Colonic mucosa (tissue), 4 donors: ENCODE results near the gene COL27A1. TPM values are rescaled to one million over a fixed set of nuclear protein-coding genes. Genes with fewer than 3 reads are reported as not detected.

Experiments used
- DNase-seq: peaks from one replicate; pipeline ENCODE4 v3.0.0-alpha.2; 2020
- H3K27ac ChIP-seq: fragments of 200-600 bp; one replicate; pipeline ENCODE4 v1.8.0; 2021
- H3K27me3 ChIP-seq: fragments of 200-600 bp; one replicate; pipeline ENCODE4 v1.8.0; 2021
- H3K36me3 ChIP-seq: fragments of 200-600 bp; one replicate; pipeline ENCODE4 v1.8.0; 2021
- H3K4me1 ChIP-seq: fragments of 200-600 bp; one replicate; pipeline ENCODE4 v1.8.0; 2021; ENCODE audit warnings: mild to moderate bottlenecking
- H3K4me3 ChIP-seq: fragments of 200-600 bp; one replicate; pipeline ENCODE4 v1.8.0; 2021
- H3K9ac ChIP-seq, 2 donors: one replicate each; pipeline ENCODE4 v1.7.0; 2013; ENCODE audit warnings: control low read depth in 2 of 2, low read depth in 2 of 2, low read length in 2 of 2
- H3K9me3 ChIP-seq: fragments of 200-600 bp; one replicate; pipeline ENCODE4 v1.8.0; 2021
- intact Hi-C: fragments of 100-400 bp; cut with DNase I; formaldehyde crosslinking; loops from one replicate; pipeline ENCODE4 v1.14.1; 2022
- total RNA-seq, 2 donors: library from RNA; stranded (reverse); fragmentation: NEBNext Ultra II Directional in 1 of 2; extraction: Animal tissue kit (Norgen Biotek cat#: 25700) in 1 of 2; gene quantifications; one replicate each; pipeline ENCODE4 v1.2.1, GENCODE V29; 2021
- TF ChIP-seq, protein P1 (sequence below): fragments of 200-600 bp; IDR thresholded peaks from one replicate; pipeline ENCODE4 v1.8.0; 2022; ENCODE audit warnings: antibody characterized with exemption, mild to moderate bottlenecking
- donor health status: healthy.
- donor health status: DM: no; HTN: no; CAD: no.
- donor health status: DM: no; HTN: no; CAD: no.

COL27A1 gene
- total RNA-seq, 2 donors from 2014 or later, result 2.9 to 4.2 TPM

- intact Hi-C loops, result no loop called here
- no peaks in the 10 kb centered on the region for H3K27me3 ChIP-seq
- H3K36me3 ChIP-seq, result no peaks in the 10 kb centered on the region
- H3K9ac ChIP-seq, result no peak overlapping the region
- TF ChIP-seq, protein P1, sequence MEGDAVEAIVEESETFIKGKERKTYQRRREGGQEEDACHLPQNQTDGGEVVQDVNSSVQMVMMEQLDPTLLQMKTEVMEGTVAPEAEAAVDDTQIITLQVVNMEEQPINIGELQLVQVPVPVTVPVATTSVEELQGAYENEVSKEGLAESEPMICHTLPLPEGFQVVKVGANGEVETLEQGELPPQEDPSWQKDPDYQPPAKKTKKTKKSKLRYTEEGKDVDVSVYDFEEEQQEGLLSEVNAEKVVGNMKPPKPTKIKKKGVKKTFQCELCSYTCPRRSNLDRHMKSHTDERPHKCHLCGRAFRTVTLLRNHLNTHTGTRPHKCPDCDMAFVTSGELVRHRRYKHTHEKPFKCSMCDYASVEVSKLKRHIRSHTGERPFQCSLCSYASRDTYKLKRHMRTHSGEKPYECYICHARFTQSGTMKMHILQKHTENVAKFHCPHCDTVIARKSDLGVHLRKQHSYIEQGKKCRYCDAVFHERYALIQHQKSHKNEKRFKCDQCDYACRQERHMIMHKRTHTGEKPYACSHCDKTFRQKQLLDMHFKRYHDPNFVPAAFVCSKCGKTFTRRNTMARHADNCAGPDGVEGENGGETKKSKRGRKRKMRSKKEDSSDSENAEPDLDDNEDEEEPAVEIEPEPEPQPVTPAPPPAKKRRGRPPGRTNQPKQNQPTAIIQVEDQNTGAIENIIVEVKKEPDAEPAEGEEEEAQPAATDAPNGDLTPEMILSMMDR, result no peak
- DNase-seq, result no peak
- H3K4me3 ChIP-seq, result no peak overlapping the region
- H3K27ac ChIP-seq, result no peak overlapping the region
- H3K9me3 ChIP-seq, result no peaks in the 10 kb centered on the region
- no peaks in the 10 kb centered on the region for H3K4me1 ChIP-seq
Measured at GRCh38 chr9:114271556-114272510, 116.5 kb downstream of the COL27A1 start.

GRCh38 chr9:114272739-114273431 lies 117.5 kb downstream of the COL27A1 start:
- TF ChIP-seq, protein P1, result no peak
- Histone ChIP-seq H3K9ac (no peak overlapping the region), H3K4me3 (no peak overlapping the region), H3K27ac (no peak overlapping the region), H3K36me3 (no peaks in the 10 kb centered on the region), H3K9me3 (no peaks in the 10 kb centered on the region), H3K4me1 (no peaks in the 10 kb centered on the region), H3K27me3 (no peaks in the 10 kb centered on the region)
- DNase-seq, result no peak
- intact Hi-C loops, result no loop called here

- no peaks in the 10 kb centered on the region for H3K36me3 ChIP-seq
- no peak for DNase-seq
- no peak overlapping the region for H3K27ac ChIP-seq
- H3K27me3 ChIP-seq, result no peaks in the 10 kb centered on the region
- intact Hi-C loops, result no loop called here
- H3K9ac ChIP-seq, result no peak overlapping the region
- H3K4me1 ChIP-seq, result no peaks in the 10 kb centered on the region
- no peak overlapping the region for H3K4me3 ChIP-seq
- H3K9me3 ChIP-seq, result no peaks in the 10 kb centered on the region
- TF ChIP-seq, protein P1, result no peak
Measured at GRCh38 chr9:114273461-114273881, 118.1 kb downstream of the COL27A1 start.

- Histone ChIP-seq H3K9ac (no peak overlapping the region), H3K9me3 (no peaks in the 10 kb centered on the region), H3K4me3 (no peak overlapping the region), H3K27ac (no peak overlapping the region), H3K36me3 (no peaks in the 10 kb centered on the region), H3K4me1 (no peaks in the 10 kb centered on the region), H3K27me3 (no peaks in the 10 kb centered on the region)
- intact Hi-C loops, result no loop called here
- TF ChIP-seq, protein P1, result no peak
- no peak for DNase-seq
Measured at GRCh38 chr9:114274217-114274616, 118.9 kb downstream of the COL27A1 start.

DNA sequence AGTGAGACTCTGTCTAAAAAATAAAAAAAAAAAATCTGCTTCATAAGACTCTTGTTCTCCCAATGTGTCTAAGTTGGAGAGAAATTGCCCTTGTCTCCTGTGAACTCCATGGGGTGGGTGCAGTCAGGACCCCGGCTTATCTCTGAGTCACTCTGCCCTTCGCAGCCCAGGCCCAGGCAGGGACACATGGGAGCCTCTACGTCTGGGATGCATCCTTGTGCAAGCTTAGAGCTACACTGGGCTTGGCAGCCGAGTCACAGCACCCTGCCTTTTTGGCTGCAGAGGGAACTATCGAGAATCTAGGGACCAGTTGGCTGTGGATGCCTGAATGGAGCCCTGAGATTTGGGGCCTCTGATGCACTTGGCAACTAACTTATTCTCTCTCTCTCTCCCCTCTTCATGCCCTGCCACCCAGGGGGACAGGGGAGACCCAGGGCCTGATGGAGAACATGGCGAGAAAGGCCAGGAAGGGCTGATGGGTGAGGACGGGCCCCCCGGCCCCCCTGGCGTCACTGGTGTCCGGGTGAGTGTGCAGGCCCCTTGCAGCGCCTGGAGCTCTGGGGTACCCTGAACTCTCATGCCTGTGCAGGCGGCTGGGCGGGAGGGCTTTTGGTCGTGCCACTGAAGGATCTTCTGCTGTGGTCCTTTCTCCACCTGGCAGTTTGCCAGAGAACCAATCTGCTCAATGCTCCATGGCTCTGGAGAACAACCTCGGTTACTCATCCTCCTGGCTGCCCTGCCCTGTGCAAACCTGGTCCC lies 120.1 kb downstream of the COL27A1 start:
- no peaks in the 10 kb centered on the region for H3K36me3 ChIP-seq
- intact Hi-C loops, result no loop called here
- no peak for DNase-seq
- no peaks in the 10 kb centered on the region for H3K27me3 ChIP-seq
- H3K4me1 ChIP-seq, result no peaks in the 10 kb centered on the region
- no peak overlapping the region for H3K4me3 ChIP-seq
- H3K9me3 ChIP-seq, result no peaks in the 10 kb centered on the region
- H3K27ac ChIP-seq, result no peak overlapping the region
- TF ChIP-seq, protein P1, result no peak
- no peak overlapping the region for H3K9ac ChIP-seq
